Dermis microvascular lymphatic vessel endothelial cell (primary cell): ENCODE results near the gene MALRD1. TPM values are rescaled to one million over a fixed set of nuclear protein-coding genes. Genes with fewer than 3 reads are reported as not detected.

Experiments used
- DNase-seq, 2 donors: peaks; one replicate each; pipeline versions ENCODE4 v3.0.0 to v3.0.0-alpha.2; 2010; ENCODE audit warnings: low read depth in 2 of 2
- total RNA-seq: library from RNA; depleted of rRNA; stranded (reverse); fragments of >200 nt; gene quantifications from 2 replicates; pipeline ENCODE4 v1.2.1, GENCODE V29; 2014

The MALRD1 gene
- total RNA-seq, 1 donor from 2014 or later: not detected

DNA sequence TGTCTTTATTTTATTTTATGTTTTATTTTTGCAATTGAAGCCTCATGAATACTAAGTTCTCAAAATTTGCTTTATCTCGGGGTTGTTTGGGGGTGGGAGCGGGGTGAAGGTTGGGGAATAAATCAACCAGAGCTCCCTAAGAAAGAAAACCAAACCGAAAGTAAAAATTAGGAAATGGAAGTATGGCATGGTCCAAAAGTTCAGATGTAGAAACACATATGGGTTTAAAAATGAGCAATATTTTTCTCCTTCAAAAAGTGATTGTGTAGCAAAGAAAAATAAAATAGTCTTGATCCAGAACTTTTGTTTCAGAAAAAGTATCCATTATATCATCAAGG is 590.3 kb downstream of the MALRD1 start:
- no peak for DNase-seq

DNA sequence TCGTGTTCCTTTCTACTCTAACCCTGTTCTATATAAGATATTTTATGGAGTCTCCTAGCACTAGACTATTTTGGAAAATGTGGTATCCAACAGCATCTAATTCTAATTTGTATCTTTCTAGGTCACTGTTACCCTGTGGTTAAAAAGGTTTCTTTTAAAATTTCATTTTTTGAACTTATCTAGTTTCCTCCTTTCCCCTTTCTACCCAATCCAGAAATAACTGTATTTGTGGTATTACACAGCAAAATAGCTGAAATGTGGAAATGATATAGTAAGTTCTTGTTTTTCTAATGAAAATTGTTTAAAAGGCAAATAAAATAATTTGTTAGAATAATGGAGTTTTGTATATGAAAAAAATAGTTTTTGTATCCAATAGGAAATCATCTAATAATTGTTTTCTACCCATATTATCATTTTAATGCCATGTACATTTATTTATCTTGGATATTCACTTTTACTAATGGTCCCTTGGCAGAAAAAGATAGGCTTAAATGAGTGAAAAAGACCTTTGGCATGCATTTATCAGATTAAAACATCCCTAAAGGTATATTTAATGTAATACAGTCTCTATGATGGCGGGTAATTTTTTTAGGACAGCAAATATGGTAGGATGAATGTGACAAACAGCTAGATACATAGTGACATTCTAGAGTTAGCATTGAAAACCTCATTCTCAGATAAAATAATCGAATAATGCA is 592.1 kb downstream of the MALRD1 start:
- no peak for DNase-seq

DNA sequence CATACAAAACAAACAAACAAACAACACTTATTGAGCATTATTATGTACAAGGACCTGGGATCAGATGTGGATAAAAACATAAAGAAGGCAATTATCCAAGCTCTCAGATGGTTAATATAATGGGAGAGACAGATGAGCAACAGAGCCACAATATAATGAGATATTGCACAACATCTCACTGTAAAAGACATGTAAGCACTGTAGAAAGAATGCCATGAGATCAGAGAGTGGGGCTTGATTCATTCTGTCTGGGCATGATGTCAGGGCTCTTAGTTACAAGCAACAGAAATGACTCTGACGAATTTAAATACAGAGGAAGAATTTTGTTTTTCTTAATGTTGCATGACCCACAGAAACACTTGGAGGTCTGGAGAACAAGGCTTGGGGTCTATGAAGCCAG is 602.9 kb downstream of the MALRD1 start:
- DNase-seq: no peak

DNA sequence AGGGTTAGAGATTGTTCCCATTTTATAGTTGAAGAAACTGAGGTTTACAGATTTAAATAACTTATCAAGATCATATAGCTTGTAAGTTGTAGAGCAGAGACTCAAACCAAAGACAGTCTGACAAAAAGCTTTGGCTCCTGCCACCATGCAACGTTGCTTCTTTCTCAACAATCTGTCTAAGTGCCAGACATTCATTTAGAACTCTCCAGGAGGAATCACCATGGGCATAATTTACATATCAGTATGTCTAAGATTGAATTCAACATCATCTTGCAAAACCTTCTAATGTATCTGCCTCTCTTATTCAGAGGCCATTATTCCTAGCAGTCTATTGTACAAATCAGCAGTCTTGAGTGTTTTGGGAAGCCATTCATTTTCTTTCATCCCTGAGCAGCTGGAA is 604.1 kb downstream of the MALRD1 start:
- no peak for DNase-seq

DNA sequence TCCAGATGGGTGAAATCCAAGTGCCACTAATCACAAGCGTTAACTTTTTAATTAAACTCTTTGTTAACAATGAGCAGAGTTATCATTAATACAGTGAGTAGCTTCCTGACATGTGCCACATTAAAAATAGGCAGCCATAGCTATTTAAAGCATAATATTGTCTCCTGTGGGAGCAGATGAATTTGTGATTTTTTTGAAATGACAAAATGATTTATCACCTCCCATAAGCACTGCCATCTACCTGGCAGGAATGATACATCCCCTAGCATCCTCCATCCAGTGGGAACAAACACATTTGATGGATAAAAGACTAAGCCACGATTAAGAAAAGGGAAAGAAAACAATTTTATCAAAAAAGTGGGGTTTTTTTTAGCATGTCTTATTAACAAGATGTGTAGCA is 605.3 kb downstream of the MALRD1 start:
- no peak for DNase-seq

DNA sequence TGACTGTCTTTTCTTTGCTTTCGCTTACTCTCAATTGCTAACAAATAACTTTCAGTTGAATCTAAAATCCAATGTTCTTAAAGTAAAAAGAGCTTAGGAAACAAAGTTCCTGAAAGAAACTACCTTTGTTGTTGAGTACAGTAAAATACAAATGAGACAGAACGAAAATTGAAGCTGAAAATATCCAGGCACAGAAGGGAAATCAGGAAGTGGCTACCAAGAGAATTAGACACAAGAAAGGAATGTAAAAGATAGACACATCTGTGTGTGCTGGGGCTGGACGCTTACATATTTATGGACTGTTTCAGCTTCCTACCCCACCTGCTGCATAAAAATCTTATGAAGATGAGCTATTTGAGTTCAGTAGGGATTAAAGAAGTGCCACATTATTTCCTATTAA is 606.0 kb downstream of the MALRD1 start:
- no peak for DNase-seq

DNA sequence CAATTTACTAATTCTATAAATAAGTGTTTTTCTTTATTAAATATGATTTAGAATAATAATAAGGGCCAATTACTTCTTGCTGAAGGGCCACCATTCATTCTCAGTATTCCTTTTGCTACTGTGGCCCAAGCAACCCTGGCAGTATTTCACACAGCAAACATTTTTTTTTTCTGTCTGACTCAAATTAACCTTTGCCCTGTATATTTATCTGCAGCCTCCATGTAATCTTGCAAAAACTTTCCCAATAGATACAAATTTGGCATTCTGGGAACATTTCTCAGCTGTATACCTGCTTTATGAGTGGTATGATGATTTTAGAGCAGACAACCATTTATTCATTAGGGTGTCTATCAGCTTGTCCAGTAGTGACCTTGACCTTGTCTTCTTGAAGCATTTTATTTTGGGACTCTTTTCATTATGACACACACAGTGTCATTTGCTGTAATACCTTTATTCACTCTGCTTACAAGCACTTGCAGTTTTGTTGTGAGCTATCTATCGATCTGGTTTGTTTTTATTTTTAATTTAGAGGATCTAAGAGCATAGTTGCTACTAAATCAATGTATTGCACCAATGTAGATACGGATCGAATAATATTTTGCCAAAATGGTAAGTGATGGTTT is 607.9 kb downstream of the MALRD1 start:
- DNase-seq: no peak

DNA sequence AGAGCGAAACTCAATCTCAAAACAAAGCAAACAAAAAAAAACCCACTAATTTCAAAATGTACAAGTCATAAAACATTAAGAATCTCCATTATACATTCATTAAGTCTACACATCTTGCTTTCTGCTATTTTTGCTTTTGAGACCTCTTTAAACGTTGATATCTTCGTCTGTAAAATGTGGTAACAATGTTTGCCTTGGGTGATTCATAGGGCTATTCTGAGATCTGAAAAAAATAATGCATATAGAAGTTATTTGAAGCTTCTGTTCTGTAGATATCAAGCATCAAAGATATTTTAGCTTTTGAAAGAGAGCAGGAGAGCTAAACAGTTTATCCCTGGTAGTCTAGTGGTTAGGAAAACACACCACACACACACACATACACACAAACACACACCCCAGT is 609.5 kb downstream of the MALRD1 start:
- DNase-seq: no peak

DNA sequence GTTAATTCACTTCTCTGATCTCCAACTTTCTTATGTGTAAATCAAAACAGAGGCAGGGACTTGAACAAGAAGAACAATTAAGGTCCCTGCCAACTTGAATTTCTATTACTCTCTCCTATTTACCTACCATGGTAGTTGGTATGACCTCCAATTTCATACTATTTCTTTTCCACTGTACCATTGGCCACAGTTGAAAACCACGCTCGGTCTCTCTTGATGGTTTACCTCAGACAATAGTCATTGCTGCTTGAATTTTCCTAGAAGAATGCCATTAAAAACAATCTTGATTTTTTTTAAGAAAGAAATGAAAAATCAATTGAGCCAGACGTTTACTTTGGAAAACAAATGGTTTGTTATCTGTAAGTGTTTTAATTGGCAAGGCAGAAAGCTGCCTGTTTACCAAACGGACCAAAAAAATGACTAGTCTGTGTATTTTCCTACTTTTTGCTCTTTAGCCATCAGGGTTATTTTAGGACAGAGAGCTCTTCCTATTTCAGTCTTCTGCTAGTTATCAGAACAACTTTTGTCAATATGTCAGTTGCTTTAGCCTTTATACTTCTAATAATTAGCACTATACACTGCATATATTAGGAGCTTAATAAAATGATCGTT is 610.1 kb downstream of the MALRD1 start:
- DNase-seq: no peak

DNA sequence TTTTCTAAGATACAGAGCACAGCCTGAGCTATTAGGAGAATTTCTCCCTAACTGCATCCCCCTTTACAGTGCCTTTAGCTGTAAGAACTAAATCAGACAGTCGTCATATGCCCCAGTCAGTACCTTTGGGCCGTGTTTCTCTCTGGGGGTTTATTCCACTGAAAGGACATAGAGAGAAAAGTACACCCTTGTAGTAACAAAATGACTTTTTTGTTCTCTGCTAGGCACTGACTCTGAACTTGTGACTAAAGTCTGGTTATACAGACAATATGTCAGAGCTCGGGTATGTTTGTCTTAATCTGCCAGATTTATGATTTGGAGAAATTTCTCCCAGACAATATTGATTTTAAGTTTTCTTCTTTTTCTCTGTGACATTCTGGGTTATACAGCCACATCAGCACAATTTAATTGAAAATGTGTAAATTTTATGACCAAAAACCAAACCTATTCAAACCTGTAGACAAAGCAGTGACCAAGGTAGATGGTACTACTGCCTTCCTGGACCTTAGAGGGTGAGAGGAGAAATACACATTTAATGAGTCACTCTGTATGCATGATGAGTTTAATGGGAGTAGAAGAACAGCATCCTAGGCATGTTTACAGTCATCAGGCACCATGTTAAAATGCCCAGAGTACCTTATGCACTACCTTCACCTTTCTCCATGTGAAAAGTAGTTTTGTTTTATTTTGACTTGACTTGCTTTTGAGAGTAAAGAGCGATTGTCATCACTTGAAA is 611.5 kb downstream of the MALRD1 start:
- DNase-seq: no peak

DNA sequence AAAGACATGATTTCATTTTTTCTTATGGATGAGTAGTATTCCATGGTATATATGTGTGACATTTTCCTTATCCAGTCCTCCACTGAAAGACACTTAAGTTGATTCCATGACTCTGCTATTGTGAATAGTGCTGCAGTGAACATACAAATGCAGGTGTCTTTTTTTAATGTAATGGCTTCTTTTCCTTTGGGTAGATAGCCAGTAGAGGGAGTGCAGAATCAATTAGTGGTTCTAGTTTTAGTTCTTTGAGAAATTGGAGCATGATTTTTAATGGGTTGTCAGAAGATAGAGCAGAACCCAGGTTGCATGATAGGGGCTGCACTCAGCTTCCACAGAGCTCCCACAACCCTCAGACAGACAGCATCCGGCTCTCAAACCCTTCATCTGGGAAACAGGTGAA is 614.7 kb downstream of the MALRD1 start:
- no peak for DNase-seq

DNA sequence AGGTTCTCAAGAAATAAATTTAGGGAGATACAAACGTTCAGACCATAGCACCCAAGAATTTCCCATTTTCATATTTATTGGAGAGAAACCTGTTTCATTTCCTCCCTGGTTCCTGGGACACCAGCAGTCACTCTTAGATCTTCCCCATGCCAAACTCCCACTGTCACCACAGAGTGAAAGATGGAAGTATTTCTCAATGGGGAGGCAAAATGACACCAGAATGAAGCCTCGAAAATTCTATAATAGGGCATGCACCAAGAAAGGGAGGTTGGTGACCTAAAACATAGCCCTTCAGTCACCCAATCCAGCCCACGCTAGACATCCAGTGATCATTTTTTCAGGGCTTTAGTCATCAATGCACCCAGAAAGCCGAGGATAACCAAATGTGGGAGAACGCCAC is 619.5 kb downstream of the MALRD1 start:
- DNase-seq: no peak

DNA sequence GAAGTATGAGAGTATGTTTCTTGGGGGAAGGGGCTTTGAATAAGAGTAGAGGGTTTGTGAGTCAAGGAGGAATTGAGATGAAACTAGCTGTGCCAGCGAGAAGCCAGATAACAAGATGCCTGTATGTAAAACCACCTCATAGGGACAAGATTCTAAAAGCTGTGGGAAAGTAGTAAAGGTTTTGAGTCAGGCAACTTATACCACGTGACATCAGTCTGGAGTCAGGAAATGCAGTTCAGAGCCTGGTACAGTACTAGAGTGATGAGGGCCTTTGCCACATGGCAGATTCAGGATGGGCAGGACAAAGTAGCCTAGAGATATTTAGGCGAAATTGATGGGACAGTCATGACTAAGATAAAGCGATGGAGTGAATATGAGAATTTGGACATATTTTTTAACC is 627.5 kb downstream of the MALRD1 start:
- no peak for DNase-seq

DNA sequence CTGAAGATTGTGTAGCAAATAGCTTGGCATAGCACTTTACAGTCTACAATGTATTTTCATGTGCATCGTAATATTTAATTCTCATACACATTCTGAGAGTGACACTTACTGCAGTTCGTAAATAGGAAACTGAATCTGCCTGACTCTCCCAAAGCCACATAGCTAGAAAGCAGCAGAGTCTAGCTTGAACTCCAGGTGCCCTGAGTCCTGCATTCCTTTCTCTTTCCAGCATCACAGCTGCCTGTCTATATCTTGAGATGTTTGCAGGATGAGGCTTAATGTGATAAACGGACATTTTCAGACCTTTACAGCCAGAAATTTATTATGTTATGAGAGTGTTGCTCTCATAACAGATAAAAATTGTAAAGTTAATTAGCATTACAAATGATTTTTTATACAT is 634.8 kb downstream of the MALRD1 start:
- no peak for DNase-seq

DNA sequence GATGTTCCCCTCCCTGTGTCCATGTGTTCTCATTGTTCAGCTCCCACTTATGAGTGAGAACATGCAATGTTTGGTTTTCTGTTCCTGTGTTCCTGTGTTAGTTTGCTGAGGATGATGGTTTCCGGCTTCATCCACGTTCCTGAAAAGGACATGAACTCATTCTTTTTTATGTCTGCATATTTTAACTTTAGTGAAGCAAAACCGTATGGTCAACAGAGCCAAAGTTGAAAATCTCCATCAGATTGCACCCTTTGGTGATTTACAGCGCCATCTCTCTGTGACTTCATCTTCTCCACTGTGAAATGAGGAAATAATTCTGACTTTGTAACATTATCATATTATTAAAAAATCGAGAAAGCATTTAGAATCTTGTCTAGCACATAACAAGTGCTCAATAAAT is 635.4 kb downstream of the MALRD1 start:
- DNase-seq: no peak

DNA sequence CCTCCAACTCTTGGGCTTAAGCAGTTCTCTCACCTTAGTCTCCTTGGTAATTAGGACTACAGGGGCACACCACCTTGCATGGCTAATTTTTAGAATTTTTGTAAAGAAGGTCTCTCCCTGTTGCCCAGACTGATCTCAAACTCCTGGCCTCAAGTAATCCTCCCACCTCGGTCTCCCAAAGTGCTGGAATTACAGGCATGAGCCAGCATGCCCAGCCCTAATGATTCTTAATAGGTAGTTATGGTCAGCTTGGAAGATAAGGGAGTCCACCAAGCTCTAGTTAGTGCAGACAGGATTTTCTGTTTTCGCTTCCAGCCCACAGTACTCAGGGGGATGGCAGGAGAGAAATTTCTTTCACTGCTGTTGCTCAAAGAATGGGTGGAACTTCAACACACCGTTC is 639.7 kb downstream of the MALRD1 start:
- no peak for DNase-seq

DNA sequence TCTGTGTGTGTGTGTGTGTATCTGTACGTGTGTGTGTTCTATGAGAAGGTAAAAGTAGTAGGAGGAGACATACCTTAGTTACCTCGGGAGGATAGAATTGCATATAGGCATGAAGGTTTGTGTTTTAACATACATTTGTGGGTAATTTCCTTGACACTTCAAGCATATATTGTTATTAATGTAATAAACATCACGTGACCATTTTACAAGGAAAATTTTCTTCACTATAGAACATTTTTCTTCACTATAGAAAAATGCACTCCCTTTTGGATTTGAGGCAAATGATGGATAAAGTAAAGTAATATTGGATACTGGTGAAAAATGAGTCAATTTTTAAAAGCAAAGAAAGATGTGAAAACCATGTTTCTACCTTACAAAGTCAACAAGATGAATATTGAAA is 640.6 kb downstream of the MALRD1 start:
- no peak for DNase-seq

DNA sequence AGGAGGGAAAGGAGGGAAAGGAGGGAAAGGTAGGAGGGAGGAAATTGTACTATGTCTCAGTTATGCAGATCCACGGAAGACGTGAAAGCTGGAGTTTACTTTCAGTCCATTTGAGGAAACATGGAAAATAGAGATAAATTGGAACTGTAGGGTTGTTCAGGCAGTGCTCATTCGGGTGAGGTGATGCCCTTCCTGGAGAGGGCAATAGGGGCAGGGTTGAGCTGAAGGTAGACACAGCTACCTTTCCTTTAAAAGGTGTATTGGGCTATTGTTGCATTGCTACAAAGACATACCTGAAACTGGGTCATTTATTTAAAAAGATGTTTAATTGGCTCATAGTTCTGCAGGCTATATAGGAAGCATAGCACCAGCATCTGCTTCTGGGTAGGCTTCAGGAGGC is 650.7 kb downstream of the MALRD1 start:
- no peak for DNase-seq

DNA sequence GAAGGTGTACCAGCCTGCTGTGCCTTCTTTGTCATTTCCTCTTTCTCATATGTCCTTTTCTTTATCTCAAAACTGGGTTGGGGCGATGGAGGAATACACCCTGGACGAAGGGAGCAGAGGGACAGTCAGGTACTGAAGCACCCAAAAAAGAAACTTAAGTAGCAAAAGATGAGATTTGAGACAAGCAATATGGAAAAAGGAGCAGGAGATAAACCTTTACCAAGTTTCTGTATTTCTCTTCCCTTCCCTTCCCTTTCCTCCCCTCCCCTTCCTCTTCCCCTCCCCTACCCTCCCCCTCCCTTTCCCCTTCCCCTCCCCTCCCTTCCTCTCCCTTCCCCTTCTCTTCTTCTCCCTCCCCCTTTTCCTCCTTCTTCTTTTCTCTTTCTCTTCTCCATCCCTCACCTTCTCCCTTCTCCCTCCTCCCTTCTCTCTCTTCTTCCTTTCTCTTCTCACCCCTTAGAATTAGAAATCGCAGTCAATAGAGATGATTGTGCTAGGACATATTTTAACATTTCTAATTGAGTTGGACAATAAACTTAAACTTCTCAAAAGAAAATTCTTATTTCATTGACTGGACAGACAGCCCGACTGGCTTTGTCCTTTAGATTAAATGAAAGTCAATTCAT is 652.9 kb downstream of the MALRD1 start:
- no peak for DNase-seq

DNA sequence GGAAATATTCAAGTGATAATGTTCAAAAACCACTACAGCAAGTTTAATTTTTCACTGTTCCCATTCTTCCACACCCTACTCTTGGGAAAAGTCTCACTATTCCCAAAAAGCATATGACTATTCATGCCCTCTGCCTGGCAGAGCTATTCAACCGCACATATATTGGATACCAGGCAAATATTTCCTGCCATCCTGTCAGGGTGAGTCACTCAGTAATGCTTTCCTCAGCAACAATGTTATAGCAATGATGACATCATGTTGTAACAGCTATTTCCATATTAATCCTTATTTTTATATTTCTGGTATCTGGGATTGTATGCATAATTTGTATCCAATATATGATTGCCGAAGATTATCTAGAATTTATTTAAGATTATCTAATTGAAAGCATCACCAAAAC is 653.6 kb downstream of the MALRD1 start:
- no peak for DNase-seq

DNA sequence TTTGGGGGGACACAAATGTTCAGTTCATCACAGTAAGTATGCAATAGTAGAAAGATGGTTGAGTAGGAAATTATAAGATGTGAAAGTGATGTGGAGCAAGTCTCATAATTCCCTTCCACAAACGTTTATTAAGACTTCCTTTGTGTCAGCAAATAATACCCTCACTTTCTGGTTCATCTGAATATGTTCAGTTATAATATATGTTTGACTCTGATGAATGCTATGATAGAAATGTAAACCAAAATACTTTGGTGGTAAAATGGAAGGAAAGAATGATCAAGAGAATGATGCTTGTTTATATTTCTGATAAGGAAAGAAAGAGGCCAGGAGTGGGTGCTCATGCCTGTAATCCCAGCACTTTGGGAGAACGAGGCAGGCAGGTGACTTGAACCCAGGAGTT is 655.9 kb downstream of the MALRD1 start:
- DNase-seq: no peak

DNA sequence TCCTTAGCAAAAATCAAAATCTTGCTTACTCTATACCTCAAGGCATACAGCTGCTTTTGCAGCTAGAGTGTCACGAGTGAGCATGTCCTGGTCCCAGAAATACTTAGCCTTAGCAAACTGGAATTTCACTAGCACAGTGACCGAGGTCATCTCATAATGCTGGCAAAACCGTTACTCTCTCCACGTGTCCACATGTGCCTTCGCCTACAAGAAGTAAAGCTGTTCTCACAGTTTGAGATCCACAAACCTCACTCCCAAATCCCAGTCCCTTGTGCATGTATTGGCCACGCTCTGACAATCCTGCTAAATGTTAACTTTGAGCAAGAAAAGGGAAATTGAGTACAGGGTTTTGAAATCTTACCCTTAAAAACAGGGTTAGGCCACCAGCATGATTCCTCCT is 656.6 kb downstream of the MALRD1 start:
- no peak for DNase-seq
